ENCODE results near the gene GEMIN4. TPM values are rescaled to one million over a fixed set of nuclear protein-coding genes. Genes with fewer than 3 reads are reported as not detected.

The GEMIN4 gene
- total RNA-seq = 10 to 100 TPM; 38.8 to 39.6 TPM

- Mint-ChIP-seq H3K36me3 (peaks cover 32% of the 10 kb centered on the region), H3K27me3 (no peaks in the 10 kb centered on the region), H3K9me3 (peaks cover 9% of the 10 kb centered on the region), H3K4me1 (ENCODE audit: low read depth) (peaks cover 35% of the 10 kb centered on the region), H3K4me3 (peak within 1 kb of the TSS; percentile 97), H3K27ac (peak within 1 kb of the TSS; percentile 87)
- ChIA-PET CTCF (interaction anchor here (1.0 to 2.2 kb wide), 7 partner anchors 13 to 340 kb away, joined by 3 to 12 read pairs (median 5); partner anchors contain the start of genes GLOD4, MRM3 and TIMM22), POLR2A (interaction anchor here (3.5 kb wide), 1 partner anchor 30 kb away, joined by 12 read pairs; the partner anchor contains the start of genes GLOD4 and MRM3)
- intact Hi-C loops (cut with micrococcal nuclease) = loop anchor here (5.0 kb wide), 1 partner anchor 340 kb away; a partner anchor contains a TSS
- DNase-seq = peak; percentile 98
Measured at GRCh38 chr17:752002-752619, at the start of gene GEMIN4. Gene GEMIN4, minus strand, starts transcription at chr17:752264. Its CDS starts 122 bp downstream, at chr17:752142.

- Mint-ChIP-seq H3K27me3 (no peaks in the 10 kb centered on the region), H3K9me3 (no peaks in the 10 kb centered on the region), H3K4me1 (ENCODE audit: low read depth) (no peaks in the 10 kb centered on the region), H3K4me3 (no peak overlapping the region), H3K36me3 (no peaks in the 10 kb centered on the region), H3K27ac (no peak overlapping the region)
- intact Hi-C loops (cut with micrococcal nuclease) = no loop called here
- ChIA-PET CTCF (interaction anchor here (0.5 kb wide), 1 partner anchor 174 kb away, joined by 3 read pairs; no protein-coding TSS in a partner anchor), POLR2A (no interaction called here)
- no peak for DNase-seq
Measured at GRCh38 chr17:801660-802059, 49.6 kb upstream of the GEMIN4 start.

GRCh38 chr17:800446-801242, 48.6 kb upstream of the GEMIN4 start:
- H3K36me3 Mint-ChIP-seq = no peaks in the 10 kb centered on the region
- no peak overlapping the region for H3K27ac Mint-ChIP-seq
- CTCF ChIA-PET = interaction anchor here (1.1 kb wide), 1 partner anchor 180 kb away, joined by 4 read pairs; no protein-coding TSS in a partner anchor
- POLR2A ChIA-PET = no interaction called here
- H3K27me3 Mint-ChIP-seq = no peaks in the 10 kb centered on the region
- no peaks in the 10 kb centered on the region for H3K4me1 Mint-ChIP-seq (ENCODE audit: low read depth)
- intact Hi-C loops (cut with micrococcal nuclease) = no loop called here
- no peak for DNase-seq
- H3K9me3 Mint-ChIP-seq = no peaks in the 10 kb centered on the region
- no peak overlapping the region for H3K4me3 Mint-ChIP-seq

GRCh38 chr17:799261-799660, 47.2 kb upstream of the GEMIN4 start:
- no peak for DNase-seq
- Mint-ChIP-seq H3K4me1 (ENCODE audit: low read depth) (peaks cover 2% of the 10 kb centered on the region), H3K27me3 (no peaks in the 10 kb centered on the region), H3K4me3 (no peak overlapping the region), H3K27ac (no peak overlapping the region), H3K36me3 (no peaks in the 10 kb centered on the region), H3K9me3 (no peaks in the 10 kb centered on the region)
- ChIA-PET CTCF (no interaction called here), POLR2A (no interaction called here)
- intact Hi-C loops (cut with micrococcal nuclease) = no loop called here

- ChIA-PET CTCF (interaction anchor here (0.8 to 3.8 kb wide), 4 partner anchors 81 to 201 kb away, joined by 4 to 52 read pairs (median 7); partner anchors contain the start of genes NXN and TIMM22), POLR2A (no interaction called here)
- no peaks in the 10 kb centered on the region for H3K36me3 Mint-ChIP-seq
- intact Hi-C loops (cut with micrococcal nuclease) = no loop called here
- no peak overlapping the region for H3K27ac Mint-ChIP-seq
- no peaks in the 10 kb centered on the region for H3K9me3 Mint-ChIP-seq
- DNase-seq = no peak
- peaks cover 2% of the 10 kb centered on the region for H3K4me1 Mint-ChIP-seq (ENCODE audit: low read depth)
- H3K4me3 Mint-ChIP-seq = no peak overlapping the region
- H3K27me3 Mint-ChIP-seq = no peaks in the 10 kb centered on the region
Measured at GRCh38 chr17:798246-798645, 46.2 kb upstream of the GEMIN4 start.

- no peak overlapping the region for H3K4me3 Mint-ChIP-seq
- peaks cover 3% of the 10 kb centered on the region for H3K36me3 Mint-ChIP-seq
- POLR2A ChIA-PET = no interaction called here
- CTCF ChIA-PET = interaction anchor here (0.6 to 3.8 kb wide), 6 partner anchors 82 to 202 kb away, joined by 3 to 52 read pairs (median 7); partner anchors contain the start of genes NXN and TIMM22
- peaks cover 2% of the 10 kb centered on the region for H3K4me1 Mint-ChIP-seq (ENCODE audit: low read depth)
- DNase-seq = no peak
- intact Hi-C loops (cut with micrococcal nuclease) = no loop called here
- no peaks in the 10 kb centered on the region for H3K27me3 Mint-ChIP-seq
- no peaks in the 10 kb centered on the region for H3K9me3 Mint-ChIP-seq
- no peak overlapping the region for H3K27ac Mint-ChIP-seq
Measured at GRCh38 chr17:797236-797840, 45.3 kb upstream of the GEMIN4 start.

GRCh38 chr17:796609-797008, 44.5 kb upstream of the GEMIN4 start:
- peaks cover 2% of the 10 kb centered on the region for H3K4me1 Mint-ChIP-seq (ENCODE audit: low read depth)
- H3K4me3 Mint-ChIP-seq = no peak overlapping the region
- intact Hi-C loops (cut with micrococcal nuclease) = no loop called here
- H3K36me3 Mint-ChIP-seq = peaks cover 9% of the 10 kb centered on the region
- H3K27me3 Mint-ChIP-seq = no peaks in the 10 kb centered on the region
- no peak for DNase-seq
- no peak overlapping the region for H3K27ac Mint-ChIP-seq
- POLR2A ChIA-PET = no interaction called here
- no peaks in the 10 kb centered on the region for H3K9me3 Mint-ChIP-seq
- CTCF ChIA-PET = interaction anchor here (3.1 to 3.8 kb wide), 3 partner anchors 184 to 203 kb away, joined by 10 to 52 read pairs (median 17); partner anchors contain the start of genes NXN and TIMM22

- POLR2A ChIA-PET = no interaction called here
- H3K4me3 Mint-ChIP-seq = no peak overlapping the region
- no peaks in the 10 kb centered on the region for H3K9me3 Mint-ChIP-seq
- H3K36me3 Mint-ChIP-seq = peaks cover 16% of the 10 kb centered on the region
- no peak overlapping the region for H3K27ac Mint-ChIP-seq
- H3K27me3 Mint-ChIP-seq = no peaks in the 10 kb centered on the region
- no peak for DNase-seq
- H3K4me1 Mint-ChIP-seq (ENCODE audit: low read depth) = peaks cover 2% of the 10 kb centered on the region
- intact Hi-C loops (cut with micrococcal nuclease) = no loop called here
- CTCF ChIA-PET = interaction anchor here (1.2 to 3.8 kb wide), 7 partner anchors 10 to 207 kb away, joined by 4 to 52 read pairs (median 6); partner anchors contain the start of genes NXN and TIMM22
Measured at GRCh38 chr17:795721-796120, 43.7 kb upstream of the GEMIN4 start.

- ChIA-PET POLR2A (interaction anchor here (0.6 kb wide), 1 partner anchor 510 kb away, joined by 3 read pairs; no protein-coding TSS in a partner anchor), CTCF (interaction anchor here (1.2 to 3.8 kb wide), 6 partner anchors 9 to 207 kb away, joined by 4 to 52 read pairs (median 6); partner anchors contain the start of genes NXN and TIMM22)
Measured at GRCh38 chr17:795276-795675, 43.2 kb upstream of the GEMIN4 start.

GRCh38 chr17:794876-795275, 42.8 kb upstream of the GEMIN4 start:
- CTCF ChIA-PET = interaction anchor here (0.7 to 3.8 kb wide), 6 partner anchors 9 to 208 kb away, joined by 3 to 52 read pairs (median 6); partner anchors contain the start of genes GLOD4, MRM3, NXN and TIMM22

More at GRCh38 chr17:795276-795675, 43.2 kb upstream of the GEMIN4 start:
- no peak for DNase-seq
- intact Hi-C loops (cut with micrococcal nuclease) = no loop called here
- H3K27me3 Mint-ChIP-seq = no peaks in the 10 kb centered on the region
- H3K36me3 Mint-ChIP-seq = peaks cover 17% of the 10 kb centered on the region
- H3K4me3 Mint-ChIP-seq = no peak overlapping the region
- no peaks in the 10 kb centered on the region for H3K9me3 Mint-ChIP-seq
- no peak overlapping the region for H3K27ac Mint-ChIP-seq
- peaks cover 2% of the 10 kb centered on the region for H3K4me1 Mint-ChIP-seq (ENCODE audit: low read depth)

GRCh38 chr17:792277-792676, 40.2 kb upstream of the GEMIN4 start:
- ChIA-PET POLR2A (no interaction called here), CTCF (interaction anchor here (2.9 kb wide), 1 partner anchor 189 kb away, joined by 18 read pairs; no protein-coding TSS in a partner anchor)
- intact Hi-C loops (cut with micrococcal nuclease) = no loop called here
- no peak for DNase-seq
- no peak overlapping the region for H3K4me3 Mint-ChIP-seq
- H3K4me1 Mint-ChIP-seq (ENCODE audit: low read depth) = peaks cover 2% of the 10 kb centered on the region
- H3K27me3 Mint-ChIP-seq = no peaks in the 10 kb centered on the region
- H3K36me3 Mint-ChIP-seq = peaks cover 27% of the 10 kb centered on the region
- H3K9me3 Mint-ChIP-seq = no peaks in the 10 kb centered on the region
- H3K27ac Mint-ChIP-seq = no peak overlapping the region

More at GRCh38 chr17:794876-795275, 42.8 kb upstream of the GEMIN4 start:
- no peak overlapping the region for H3K27ac Mint-ChIP-seq
- H3K36me3 Mint-ChIP-seq = peaks cover 19% of the 10 kb centered on the region
- no peak overlapping the region for H3K4me3 Mint-ChIP-seq
- H3K27me3 Mint-ChIP-seq = no peaks in the 10 kb centered on the region
- intact Hi-C loops (cut with micrococcal nuclease) = no loop called here
- POLR2A ChIA-PET = interaction anchor here (0.6 to 1.3 kb wide), 2 partner anchors 13 to 510 kb away, joined by 3 read pairs; partner anchors contain the start of genes GLOD4 and MRM3
- peak; percentile 61 for DNase-seq
- H3K4me1 Mint-ChIP-seq (ENCODE audit: low read depth) = peaks cover 2% of the 10 kb centered on the region
- no peaks in the 10 kb centered on the region for H3K9me3 Mint-ChIP-seq

Data from activated CD4-positive, alpha-beta memory T cell treated with anti-CD3 and anti-CD28 coated beads for 36 hours (primary cell).